22Rv1 (cell line): ENCODE results near the gene PTCD2.

ENCODE experiments used
- H3K27ac ChIP-seq: fragments of 450-650 bp; 2 replicates; pipeline ENCODE4 v1.5.1; 2017
- ZFX ChIP-seq: fragments of 450-650 bp; IDR thresholded peaks from 2 replicates; pipeline ENCODE4 v1.6.1; 2017; ENCODE audit warnings: antibody characterized with exemption, borderline replicate concordance
- TF ChIP-seq, protein P1 (sequence below): fragments of 450-650 bp; IDR thresholded peaks from 2 replicates; pipeline ENCODE4 v1.5.1; 2017; ENCODE audit warnings: mild to moderate bottlenecking

Gene PTCD2

DNA sequence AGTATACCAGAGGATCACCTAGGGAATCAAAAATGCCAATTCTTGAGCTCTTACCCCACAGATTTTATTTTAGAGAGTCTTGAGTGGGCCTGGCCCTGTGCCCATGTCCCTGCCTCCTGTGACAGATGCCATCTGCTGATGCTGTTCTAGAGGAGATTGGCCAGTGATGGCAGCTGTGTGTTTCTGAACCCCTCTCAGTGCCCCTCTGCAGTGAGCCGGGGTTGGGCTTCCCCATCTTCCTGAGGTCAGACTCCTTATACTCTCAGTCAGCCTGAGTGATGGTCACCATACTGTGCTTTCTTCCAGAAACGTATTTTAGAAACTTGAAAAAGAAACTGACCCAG, 6.1 kb downstream of the PTCD2 start:
- TF ChIP-seq, protein P1, sequence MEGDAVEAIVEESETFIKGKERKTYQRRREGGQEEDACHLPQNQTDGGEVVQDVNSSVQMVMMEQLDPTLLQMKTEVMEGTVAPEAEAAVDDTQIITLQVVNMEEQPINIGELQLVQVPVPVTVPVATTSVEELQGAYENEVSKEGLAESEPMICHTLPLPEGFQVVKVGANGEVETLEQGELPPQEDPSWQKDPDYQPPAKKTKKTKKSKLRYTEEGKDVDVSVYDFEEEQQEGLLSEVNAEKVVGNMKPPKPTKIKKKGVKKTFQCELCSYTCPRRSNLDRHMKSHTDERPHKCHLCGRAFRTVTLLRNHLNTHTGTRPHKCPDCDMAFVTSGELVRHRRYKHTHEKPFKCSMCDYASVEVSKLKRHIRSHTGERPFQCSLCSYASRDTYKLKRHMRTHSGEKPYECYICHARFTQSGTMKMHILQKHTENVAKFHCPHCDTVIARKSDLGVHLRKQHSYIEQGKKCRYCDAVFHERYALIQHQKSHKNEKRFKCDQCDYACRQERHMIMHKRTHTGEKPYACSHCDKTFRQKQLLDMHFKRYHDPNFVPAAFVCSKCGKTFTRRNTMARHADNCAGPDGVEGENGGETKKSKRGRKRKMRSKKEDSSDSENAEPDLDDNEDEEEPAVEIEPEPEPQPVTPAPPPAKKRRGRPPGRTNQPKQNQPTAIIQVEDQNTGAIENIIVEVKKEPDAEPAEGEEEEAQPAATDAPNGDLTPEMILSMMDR = no peak
- no peak for TF ChIP-seq ZFX
- no peak overlapping the region for H3K27ac ChIP-seq

DNA sequence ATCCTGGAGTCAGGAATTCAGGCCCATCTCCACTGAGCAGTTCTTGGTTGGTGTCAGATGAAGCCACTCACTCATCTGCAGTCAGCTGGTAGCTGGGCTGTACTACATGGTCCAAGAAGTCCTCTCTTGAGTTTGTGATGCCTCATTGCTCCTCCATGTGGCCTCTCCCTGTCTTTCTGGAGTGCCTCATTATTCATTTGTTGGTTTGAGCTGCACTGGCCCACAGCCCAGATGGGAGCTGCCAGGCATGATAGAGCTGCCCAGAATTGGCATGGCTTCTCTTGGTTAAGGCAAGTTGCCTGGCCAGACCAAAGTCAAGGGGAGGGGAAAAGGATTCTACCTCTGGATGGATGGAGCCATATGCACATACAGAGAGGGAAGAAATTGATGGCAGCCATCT, 8.0 kb downstream of the PTCD2 start:
- TF ChIP-seq, protein P1 = no peak
- TF ChIP-seq ZFX = no peak
- no peak overlapping the region for H3K27ac ChIP-seq

DNA sequence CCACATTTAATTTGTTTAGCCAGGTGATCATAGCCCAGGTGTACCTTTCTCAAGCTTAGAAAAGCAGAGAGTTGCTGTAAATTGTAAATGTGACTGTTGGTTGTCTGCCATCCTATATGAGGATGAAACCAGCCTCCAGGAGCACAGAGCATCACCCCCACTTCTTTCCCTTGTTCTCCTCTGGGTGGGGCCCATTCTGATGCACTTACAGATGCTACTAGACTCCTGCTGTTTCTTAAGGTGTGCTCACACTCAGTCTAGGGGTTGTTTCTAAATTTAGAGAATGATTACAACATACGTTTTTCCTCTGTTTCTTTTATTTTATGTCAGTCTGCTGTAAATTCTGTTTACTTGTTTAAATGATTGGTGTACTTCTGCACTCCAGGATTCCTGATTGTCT, 10.5 kb downstream of the PTCD2 start:
- no peak for TF ChIP-seq ZFX
- TF ChIP-seq, protein P1 = no peak

DNA sequence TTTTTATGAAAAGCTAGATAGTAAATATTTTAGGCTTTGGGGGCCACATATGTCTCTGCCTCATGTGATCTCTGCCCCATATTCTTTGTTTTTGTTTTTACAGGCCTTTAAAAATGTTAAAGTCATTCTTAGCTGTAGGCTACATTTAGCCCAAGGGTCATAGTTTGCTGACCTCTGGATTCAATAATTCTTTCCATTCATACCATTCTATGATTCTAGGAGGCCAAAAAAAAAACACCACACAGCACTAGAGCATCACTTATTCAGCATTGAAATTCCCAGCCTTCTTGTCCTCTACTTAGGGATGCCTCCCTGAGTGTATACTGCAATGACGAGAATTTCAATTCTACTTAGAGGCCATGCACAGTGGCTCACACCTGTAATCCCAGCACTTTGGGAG, 17.0 kb downstream of the PTCD2 start:
- TF ChIP-seq ZFX = no peak
- TF ChIP-seq, protein P1 = no peak
- H3K27ac ChIP-seq = no peak overlapping the region

More for the DNA sequence above, 10.5 kb downstream of the PTCD2 start:
- H3K27ac ChIP-seq = no peak overlapping the region

DNA sequence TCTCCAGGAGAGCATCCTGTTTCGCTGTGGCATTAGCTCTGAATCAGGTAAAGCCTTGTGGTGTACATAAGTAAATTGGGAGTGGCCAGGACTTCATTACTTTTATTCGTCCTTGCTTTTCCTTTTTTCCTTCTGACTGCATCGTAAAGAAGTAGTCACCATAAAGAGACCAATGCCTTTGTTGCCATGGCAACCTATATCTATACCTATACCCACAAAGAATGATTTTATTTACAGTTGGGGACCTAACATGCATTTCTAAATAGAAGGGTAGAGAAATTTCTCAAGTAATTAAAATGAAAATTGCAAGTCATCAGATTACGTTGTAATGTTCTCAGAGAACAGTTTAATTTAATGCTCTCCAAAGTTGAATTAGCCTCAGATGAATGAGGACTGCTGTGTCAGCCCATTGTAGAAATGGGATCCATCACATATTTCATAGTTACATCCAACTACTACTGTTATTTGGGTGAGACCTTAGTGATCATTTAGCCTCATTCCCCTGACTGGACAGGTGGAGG, 18.6 kb downstream of the PTCD2 start:
- TF ChIP-seq, protein P1 = no peak
- no peak for TF ChIP-seq ZFX
- H3K27ac ChIP-seq = no peak overlapping the region

DNA sequence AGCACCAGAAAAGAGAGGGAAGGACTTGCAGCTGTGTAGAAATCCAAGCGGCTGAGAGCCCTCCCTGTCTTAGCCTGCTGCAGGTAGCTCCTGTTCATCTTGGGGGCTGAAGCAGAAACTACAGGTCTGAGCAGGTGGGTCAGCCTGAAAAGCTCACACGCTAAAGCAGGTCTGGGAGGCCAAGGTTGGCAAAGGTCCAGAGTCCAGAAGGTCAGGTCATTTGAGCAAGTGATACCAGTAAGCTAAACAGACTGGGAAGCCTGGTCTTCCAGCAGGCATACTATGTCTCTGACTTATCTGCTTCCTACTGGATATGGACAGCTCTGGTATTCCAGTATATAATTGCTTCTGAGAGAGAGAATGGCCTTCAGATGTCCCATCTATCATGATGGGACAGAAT, 26.2 kb downstream of the PTCD2 start:
- H3K27ac ChIP-seq = no peak overlapping the region
- TF ChIP-seq, protein P1 = no peak
- TF ChIP-seq ZFX = no peak

DNA sequence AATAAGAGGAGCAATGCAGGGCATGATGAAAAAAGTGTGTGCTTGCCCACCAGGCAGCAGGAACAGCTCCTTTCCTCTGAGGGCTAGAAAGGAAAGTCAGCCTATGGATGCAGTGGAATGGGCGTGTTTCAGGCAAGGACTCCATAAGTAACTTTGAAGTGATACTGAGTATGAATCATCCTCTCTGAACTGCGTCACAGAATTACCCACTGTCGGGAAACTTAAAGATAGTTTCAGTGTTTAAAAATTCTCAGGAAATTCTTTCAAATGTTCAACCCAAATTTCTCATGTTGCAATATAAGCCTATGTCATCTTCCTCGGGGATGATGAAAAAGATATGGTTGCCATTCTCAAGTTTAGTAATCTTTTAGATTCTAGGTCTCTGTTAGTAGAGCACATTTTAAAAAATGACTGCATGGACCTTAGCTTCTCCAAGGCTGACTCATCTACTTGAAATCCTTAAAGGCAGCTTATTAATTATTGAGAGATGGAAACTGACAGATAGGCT, 27.7 kb downstream of the PTCD2 start:
- no peak for TF ChIP-seq ZFX
- TF ChIP-seq, protein P1 = no peak
- no peak overlapping the region for H3K27ac ChIP-seq
